GM19238 (cell line): Measurements from ENCODE around the gene UCKL1.

Experiments used
- DNase-seq: peaks from one replicate; pipeline ENCODE4 v3.0.0; 2011; ENCODE audit warnings: low spot score; ENCODE audit not compliant: insufficient read length

The UCKL1 gene

DNA sequence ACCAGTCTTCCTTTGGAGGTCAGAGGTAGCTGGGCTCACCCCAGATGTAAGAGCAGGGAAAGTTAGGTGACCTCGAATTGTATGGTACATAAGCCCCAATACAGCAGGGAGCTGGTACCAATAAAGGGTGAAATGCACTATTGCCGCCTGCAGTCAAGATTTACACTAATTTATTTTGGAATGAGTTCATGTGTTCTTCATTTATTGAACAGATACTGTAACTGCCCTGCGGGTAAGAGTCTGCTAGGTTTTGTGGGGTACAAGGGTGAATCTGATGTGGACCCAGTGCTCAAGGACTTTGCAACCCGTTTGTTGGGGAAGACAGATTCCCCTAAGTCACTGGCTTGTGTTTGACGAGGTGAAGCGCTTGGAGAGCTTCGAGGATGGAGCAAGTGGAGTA lies 63.8 kb downstream of the UCKL1 start:
- no peak for DNase-seq

DNA sequence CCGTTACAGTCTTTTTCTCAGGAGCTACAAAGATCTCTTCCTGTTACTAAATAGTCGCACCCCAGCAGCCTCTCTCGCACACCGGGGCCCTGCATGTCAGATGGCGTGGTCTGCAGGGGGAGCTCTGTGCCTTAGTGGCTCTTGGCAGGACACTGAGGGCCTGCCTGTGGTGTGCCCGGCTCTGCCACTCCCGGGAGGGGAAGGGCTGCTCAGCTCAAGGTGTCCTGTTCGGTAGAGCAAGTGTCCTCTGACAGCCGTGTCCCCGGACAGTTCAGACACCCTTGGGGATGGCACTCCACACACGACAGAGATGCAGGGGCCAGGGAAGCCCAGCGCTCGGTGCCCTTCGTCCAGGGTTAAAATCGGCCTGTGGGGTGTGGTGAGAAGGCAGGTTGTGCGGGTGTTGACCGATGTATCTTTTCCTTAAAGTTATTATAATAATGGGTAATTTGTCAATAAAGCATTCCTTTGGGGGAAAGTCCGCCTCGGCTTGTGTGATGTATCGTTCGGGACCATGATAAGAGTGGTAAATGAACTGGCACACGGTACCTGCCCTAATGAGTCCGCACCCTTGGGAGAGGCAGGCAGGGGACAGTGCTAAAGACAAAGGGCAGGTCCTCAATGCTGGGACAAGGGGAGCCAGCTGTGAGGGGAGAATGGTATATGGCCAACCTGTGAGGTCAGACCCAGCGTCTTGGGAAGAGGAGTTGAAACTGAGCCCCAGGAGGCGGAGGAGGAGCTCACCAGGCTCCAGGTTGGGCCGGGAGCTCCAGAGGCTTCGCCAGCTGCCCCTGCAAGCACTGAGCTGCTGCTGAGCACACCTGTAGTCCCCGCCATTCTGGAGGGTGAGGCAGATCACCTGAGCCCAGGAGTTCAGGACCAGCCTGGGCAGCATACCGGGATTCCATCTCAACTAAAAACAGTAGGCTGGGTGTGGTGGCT lies 64.9 kb downstream of the UCKL1 start:
- DNase-seq: no peak

DNA sequence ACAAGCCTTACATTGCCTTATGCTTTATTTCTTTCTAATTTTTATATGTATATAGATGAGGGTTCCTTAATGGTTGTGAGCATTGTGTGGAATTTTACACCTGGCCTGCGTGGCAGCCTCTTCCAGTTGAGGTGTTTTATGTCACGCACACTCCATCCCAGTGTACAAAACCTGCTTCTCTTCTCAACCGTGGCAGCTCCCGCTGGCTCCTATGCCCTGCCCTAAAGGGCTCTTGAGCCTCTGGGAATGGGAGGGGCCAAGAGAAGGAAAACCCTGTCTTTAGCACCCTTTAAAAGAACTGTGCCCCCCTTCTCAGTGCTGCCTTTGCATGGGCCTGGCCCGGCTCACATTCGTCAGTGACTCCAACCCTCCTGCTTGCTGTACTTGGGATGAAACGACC lies 65.6 kb downstream of the UCKL1 start:
- DNase-seq: no peak

DNA sequence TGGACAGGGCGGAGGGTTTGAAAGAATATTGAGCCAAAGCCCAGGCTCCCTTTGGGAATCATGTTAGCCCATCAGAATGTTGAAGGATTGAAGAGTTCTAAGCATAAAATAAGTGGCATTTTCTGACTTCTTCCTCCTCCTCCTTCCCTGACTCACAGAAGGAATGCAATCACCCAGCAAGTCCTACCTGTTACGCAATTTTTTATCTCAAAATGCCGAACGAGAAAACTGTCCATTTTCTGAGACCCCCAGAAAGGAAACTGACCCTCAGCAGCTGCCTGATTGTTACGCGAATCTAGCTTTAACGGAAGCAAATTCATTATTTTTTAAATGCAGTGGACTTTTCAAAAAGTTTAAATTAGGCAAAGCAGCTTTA lies 66.0 kb downstream of the UCKL1 start:
- no peak for DNase-seq
